NCI-H187 (cell line): ENCODE measurements around the gene TPGS2.
"Not testable (repeated sequence)": the region's sequence is repeated elsewhere in the genome, so short reads cannot be mapped to it uniquely, and the experiment has no call there.

Source experiments
- DNase-seq, 2 experiments: peaks; one replicate each; lab custom pipeline; 2025; lab: John Stamatoyannopoulos, UW

The TPGS2 gene

GRCh38 chr18:36821681-36822080 is 7.1 kb downstream of the TPGS2 start:
- DNase-seq: no peak

- DNase-seq: no peak
Observed at GRCh38 chr18:36819621-36820020, 9.2 kb downstream of the TPGS2 start.

GRCh38 chr18:36818652-36819051 is 10.2 kb downstream of the TPGS2 start:
- DNase-seq: no peak

- no peak for DNase-seq
Observed at GRCh38 chr18:36817039-36817438, 11.8 kb downstream of the TPGS2 start.

GRCh38 chr18:36816096-36816495 is 12.7 kb downstream of the TPGS2 start:
- DNase-seq: not testable (repeated sequence)

- DNase-seq: peak in 1 of 2 experiments; percentile 14
Observed at GRCh38 chr18:36814994-36815393, 13.8 kb downstream of the TPGS2 start.

- DNase-seq: no peak
Observed at GRCh38 chr18:36813824-36814223, 15.0 kb downstream of the TPGS2 start.

GRCh38 chr18:36813101-36813775 is 15.6 kb downstream of the TPGS2 start:
- no peak for DNase-seq

- no peak for DNase-seq
Observed at GRCh38 chr18:36812678-36813077, 16.1 kb downstream of the TPGS2 start.

GRCh38 chr18:36811955-36812354 is 16.8 kb downstream of the TPGS2 start:
- no peak for DNase-seq

GRCh38 chr18:36811430-36811829 is 17.4 kb downstream of the TPGS2 start:
- DNase-seq: no peak

GRCh38 chr18:36809590-36810381 is 19.0 kb downstream of the TPGS2 start:
- DNase-seq: peak in 1 of 2 experiments; percentile 13

GRCh38 chr18:36808681-36809080 is 20.1 kb downstream of the TPGS2 start:
- DNase-seq: no peak

- no peak for DNase-seq
Observed at GRCh38 chr18:36805105-36805504, 23.7 kb downstream of the TPGS2 start.

GRCh38 chr18:36798738-36799473 is 29.9 kb downstream of the TPGS2 start:
- no peak for DNase-seq

- no peak for DNase-seq
Observed at GRCh38 chr18:36792634-36793283, 36.0 kb downstream of the TPGS2 start.

- no peak for DNase-seq
Observed at GRCh38 chr18:36786686-36787085, 42.1 kb downstream of the TPGS2 start.

- no peak for DNase-seq
Observed at GRCh38 chr18:36783792-36784191, 45.0 kb downstream of the TPGS2 start.

- no peak for DNase-seq
Observed at GRCh38 chr18:36782710-36783109, 46.1 kb downstream of the TPGS2 start.

- no peak for DNase-seq
Observed at GRCh38 chr18:36780748-36781147, 48.1 kb downstream of the TPGS2 start.

GRCh38 chr18:36777566-36777965 is 51.2 kb downstream of the TPGS2 start:
- DNase-seq: no peak

GRCh38 chr18:36776650-36777049 is 52.2 kb downstream of the TPGS2 start:
- DNase-seq: no peak
